HG03378 (cell line): Measurements from ENCODE around the gene SHISA6.

Source experiments
- ATAC-seq: cut with Tn5 transposase; IDR thresholded peaks from one replicate; pipeline ENCODE4 v1.9.1; 2021; ENCODE audit warnings: mild to moderate bottlenecking, moderate library complexity; ENCODE audit not compliant: unreplicated experiment

Gene SHISA6

DNA sequence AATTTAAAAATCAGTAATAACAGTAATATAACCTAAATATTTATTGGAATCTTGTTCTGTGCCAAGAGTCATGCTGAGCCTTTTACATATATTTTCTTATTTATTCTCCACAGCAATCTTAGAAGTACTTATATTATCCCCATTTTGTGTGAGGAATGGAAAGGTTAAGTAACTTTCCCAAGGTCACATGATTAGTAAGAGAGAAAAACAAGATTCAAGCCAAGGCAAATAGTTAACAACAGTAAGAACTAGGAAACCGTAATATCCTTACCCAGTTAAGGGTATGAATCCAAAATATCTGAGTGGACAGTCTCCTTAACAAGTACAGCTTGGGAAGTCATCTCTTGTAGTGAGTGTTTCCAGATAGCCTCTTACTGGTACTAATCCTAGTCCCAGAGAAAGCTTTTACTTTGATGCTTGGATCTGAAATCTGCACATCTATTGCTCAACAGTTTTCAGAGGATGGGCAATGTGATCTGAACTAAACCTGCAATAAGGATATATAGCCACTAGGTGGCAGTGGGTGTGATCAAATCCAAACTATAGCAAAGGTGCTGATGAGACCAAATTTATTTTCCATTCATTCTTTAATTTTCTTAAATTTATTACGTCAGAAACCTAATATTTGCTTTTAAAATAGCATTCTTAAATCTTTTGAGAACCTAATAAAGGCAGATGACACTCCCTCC is 23.3 kb downstream of the SHISA6 start:
- no peak for ATAC-seq

DNA sequence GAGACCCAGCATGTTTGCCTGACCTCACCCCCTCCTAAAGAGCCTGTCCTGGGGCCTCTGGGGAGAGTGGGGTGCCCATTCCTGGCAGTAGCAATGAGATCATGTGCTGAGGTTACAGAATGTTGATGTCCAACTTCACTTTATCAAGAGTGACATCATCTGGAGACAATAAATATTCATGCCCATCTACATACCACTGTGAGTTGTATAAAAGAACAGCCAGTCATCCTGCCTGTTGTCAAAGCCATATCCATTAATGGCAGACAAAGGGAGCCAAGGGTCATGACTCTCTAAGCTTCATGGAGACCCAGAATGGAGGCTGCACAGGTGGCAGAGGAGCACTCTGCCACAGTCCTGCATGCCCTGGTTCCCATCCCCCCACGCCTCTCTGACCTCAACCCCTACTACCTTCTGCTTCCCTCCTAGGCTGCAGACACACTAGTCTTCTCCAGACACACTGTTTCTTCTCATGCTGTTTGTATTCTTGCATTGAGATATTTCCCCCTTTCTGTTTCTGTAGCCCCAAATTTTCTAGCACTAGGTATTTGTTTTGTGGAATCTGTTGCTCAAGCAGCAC is 27.1 kb downstream of the SHISA6 start:
- no peak for ATAC-seq

DNA sequence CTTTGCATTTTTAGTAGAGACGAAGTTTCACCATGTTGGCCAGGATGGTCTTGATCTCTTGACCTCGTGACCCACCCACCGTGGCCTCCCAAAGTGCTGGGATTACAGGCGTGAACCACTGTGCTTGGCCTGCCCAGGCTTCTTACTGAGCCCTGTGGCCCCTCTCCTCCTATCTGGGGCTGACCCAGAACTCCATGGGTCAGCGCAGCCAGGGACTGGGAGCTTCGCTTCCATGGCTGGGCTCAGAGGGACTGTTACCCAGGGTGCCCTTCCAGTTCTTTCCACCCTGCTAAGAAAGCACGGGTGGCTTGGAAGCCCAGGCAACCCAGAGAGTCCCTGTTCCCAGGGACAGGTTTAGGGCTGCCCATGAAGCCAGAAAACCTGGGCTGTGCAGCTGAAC is 28.2 kb downstream of the SHISA6 start:
- no peak for ATAC-seq

DNA sequence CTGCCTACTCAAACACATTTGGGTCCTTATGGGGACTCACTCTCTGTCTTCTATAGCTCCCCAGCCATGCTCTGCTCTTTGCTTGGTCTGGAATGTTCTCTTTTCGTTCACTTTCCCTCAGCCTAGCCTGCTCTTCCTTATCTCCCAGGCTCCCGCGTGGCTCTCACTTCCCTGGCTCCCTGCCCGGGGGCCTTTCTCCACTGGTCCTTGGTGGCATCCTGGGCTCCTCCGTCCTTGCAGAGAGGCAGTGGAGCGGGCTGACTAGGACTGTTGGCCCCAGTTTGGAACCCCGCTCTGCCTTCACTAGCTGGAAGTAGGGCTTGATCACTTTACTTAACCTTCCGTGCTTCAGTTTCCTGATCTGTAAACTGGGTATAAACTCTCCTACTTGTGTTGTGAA is 31.2 kb downstream of the SHISA6 start:
- no peak for ATAC-seq

DNA sequence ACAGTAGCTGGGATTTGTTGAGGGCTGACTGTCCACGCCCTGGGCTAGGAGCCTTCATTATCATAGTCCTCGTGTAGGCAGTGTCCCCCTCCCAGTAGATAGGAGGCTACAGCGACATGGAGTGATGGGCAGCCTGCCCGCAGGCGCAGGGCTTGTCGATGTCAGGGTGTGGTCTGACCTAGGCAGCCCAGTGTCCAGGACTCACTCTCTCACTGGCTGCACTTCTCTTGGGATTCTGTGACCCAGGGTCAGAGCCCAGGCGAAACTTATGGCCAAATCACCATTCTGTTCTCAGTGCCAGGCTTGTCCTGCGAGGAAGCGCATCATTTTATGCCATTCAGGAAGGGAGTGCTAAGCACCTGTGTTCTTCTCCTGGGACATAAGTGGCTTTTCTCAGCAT is 32.6 kb downstream of the SHISA6 start:
- no peak for ATAC-seq

DNA sequence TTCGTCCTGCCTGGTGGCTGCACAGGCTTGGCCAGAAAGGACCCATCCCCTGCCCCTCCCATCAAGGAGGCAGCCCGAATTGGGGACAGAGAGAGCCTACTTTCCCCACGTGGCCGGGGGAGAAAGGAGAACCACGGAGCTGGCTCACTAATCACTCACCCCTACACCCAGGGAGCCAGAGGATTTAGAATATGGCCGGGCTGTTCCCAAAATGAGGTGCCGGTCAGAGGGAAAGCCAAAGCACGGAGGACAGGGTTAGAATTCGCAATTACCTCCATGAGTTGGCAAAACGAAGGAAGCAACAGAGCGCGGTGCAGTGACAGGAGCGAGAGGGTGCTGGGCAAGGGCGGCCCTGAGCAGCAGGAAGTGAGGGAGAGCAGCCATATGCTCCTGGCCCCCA is 33.1 kb downstream of the SHISA6 start:
- no peak for ATAC-seq

DNA sequence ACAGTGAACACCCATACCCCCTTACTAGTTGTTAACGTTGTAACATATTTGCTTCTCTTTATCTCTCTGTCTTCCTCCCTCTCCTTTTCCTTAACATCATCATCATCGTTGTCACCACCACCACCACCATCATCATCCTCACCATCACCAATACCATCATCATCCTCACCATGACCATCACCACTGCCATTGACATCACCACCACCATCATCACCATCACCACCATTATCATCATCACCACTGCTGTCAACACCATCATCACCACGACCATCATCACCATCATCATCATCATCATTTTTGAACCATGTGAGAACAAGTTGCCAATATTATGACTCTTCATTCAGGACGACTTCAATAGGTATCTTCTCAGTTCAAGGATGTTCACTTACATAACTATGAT is 35.5 kb downstream of the SHISA6 start:
- no peak for ATAC-seq

DNA sequence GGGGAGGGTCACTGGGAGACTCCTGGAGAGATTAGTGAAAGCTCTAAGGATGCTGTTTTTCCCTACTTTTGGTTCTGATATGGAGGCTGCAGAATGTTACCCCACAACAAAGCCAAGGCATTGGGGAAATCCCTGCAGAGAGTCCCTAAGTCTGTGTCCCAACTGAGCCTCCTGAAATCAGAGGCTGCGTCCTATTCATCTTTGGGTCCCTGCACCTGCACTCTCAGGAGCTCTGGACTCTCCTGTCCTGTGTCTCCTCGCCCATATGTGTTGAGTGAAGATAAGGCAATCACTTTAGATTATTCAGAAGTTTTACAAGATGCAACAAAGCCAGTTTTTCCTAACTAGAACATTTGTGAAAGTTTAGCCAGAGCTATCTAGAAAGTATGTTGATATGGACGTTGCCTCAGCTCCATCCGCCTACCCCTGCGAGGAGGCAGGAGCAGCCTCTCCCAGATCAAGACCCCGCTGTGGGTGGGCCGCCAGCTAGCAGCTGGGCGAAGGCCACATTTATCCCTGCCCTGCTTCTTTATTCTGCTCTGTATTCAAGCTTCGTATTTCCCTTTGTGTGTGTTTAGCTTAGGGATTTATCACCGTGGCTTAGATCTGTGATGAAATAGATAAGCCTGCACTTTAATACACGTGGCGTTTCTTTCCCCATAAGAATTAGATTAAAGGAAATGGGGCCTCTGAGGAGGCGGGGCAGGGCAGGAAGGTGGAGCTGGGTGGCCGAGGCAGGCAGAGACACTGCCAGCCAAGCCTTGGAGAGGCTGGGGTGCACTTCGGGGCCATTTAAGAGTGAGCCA is 37.4 kb downstream of the SHISA6 start:
- ATAC-seq: no peak

DNA sequence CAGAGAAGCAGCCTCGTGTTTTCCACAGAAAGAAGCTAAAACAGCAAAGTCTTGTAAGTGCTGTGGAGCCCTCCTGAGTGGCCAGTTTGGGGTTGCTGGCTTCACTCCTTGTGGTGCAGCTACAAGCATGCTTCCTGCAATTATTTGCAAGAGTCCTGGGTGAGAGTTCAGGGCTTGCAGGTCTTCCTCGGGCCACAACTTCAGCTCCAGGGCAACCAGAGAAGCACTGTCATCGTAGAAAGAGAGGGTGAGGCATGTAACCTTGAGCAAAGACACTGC is 37.9 kb downstream of the SHISA6 start:
- no peak for ATAC-seq

DNA sequence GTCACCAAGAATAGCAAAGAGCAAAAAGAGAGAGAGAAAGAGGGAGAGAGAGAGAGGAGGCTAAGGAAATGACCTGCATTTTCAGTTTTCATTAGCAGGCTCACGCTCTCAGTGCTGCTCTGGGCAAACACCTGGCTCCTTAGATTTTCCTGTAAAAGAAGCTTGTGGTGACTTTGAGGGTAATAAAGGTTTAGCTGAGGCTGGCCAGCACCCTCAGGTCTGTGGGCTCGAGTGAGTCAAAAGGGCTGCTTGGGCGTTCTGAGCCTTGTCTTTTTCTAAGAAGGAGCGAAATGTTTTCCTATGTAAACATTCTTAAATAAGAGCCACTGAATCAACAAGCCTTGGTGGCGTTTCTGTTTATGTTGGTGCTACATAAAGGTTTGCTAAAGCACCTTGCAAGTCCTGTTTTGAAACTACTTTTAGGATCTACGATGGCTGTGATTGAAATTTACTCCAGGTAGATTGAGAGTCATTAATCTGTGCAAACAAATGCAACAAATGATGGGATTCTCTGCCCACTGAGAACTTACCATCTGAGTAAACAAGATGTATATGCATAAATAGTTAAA is 38.8 kb downstream of the SHISA6 start:
- ATAC-seq: no peak

DNA sequence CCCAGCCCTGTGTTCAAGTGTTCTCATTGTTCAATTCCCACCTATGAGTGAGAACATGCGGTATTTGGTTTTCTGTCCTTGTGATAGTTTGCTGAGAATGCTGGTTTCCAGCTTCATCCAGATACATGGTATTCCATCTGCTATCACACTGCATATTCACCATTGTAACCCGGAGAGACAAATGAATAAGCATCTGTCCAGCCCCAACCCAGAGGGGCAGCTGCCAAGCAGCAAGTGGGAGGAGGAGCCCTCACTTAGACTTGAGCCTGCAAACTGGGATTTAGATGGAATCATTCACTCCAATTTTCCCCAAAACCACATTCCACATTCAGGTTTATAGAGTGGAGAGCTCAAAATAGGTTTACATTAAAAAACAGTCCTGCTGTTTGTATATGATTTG is 41.6 kb downstream of the SHISA6 start:
- no peak for ATAC-seq

DNA sequence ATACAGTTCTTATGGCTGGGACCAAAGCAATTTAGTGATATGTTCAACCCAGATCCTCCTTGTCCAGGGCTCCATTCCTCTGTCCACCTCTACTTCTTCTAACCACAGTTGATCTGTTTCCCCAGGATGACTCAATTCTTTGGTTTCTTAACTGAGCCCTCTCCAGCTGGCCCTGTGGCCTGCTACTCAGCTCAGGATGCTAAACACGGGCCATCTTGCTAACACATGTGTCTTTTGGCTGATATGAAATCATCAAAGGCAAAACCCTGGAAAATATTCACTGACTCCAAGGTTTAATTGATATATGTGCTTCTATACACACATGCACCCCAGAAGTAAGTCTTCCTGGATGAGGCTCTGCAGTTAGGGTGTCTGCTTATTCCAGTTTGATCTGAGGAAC is 43.8 kb downstream of the SHISA6 start:
- no peak for ATAC-seq

DNA sequence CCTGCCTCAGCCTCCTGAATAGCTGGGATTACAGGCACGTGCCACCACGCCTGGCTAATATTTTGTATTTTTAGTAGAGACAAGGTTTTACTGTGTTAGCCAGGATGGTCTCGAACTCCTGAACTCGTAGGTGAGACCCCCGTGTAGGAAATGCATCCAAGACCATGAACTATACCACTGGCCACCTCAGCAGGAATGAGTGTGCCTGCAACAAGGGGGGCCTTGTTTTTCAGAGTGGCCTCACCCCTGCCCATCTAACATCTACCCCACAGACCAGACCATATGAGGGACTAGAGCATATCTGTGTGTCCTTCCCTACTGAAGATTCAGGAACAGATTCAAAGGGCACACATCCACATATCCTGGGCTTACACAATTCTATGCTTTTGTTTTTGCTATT is 44.9 kb downstream of the SHISA6 start:
- ATAC-seq: no peak

DNA sequence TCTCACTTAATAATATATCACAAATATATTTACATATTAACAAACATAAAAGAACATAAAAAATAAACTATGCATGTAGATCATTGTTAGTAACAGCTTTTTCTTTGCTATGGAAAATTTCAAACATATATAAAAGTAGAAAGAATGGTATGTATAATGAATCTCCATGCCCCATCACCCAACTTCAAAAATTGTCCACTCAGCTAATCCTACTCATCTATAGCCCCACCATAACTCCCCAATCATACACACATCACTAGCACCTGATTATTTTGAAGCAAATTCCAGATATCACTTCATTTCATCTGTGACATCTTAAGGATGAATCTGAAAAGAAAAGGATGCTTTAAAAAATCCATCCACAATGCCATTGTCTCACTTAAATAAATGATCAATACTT is 46.8 kb downstream of the SHISA6 start:
- no peak for ATAC-seq

DNA sequence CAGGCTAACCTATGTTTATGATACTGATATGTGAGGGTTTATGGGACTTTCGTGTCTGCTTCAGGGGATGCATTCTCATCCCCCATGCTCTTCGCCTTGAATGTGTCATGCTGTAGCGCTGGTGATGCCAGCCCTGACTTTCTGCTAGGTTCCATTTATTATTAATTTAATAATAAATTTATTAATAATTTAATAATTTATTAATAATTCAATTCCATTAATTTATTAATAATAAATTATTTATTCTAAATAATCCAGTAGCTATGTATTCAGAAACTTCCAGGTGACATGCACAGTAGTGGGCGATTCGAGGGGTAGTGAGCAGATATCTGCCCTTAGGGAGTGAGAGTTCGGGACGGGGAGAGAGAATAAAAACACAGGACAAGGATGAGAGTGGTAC is 49.8 kb downstream of the SHISA6 start:
- ATAC-seq: no peak

DNA sequence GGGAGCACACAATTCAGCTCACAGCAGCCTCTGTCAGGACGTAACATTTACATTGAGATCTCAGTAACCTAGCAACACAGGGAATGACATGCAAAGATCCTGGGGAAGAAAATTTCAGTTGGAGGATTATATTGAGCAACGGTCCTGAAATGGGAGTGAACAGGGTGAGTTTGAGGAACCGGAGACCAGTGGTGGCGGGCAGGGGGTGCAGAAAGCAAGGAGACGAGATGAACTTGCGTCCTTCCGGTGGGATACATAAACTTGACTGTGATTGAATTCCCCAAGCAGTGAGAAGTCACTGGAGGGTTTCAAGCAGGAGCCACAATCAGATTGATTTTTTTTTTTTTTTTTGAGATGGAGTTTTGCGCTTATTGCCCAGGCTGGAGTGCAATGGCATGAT is 51.5 kb downstream of the SHISA6 start:
- ATAC-seq: no peak

DNA sequence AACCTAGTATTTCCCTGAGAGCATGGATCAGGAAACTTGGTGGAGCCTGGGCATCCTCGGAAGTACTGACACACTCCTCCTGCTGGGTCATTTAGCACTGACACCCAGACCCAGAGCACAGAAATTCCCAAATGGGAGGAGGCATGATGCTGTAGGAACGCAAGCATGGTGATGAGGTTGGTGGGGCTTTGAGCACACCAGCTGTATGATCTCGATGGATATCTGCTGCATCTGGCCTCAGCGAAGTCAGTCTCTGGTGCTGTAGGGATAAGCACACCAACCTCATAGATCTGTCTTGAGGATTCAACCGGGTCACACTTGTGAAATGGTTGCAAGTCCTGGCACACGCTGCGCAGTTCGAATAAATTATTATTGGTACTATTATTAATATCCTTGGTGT is 52.5 kb downstream of the SHISA6 start:
- ATAC-seq: no peak

DNA sequence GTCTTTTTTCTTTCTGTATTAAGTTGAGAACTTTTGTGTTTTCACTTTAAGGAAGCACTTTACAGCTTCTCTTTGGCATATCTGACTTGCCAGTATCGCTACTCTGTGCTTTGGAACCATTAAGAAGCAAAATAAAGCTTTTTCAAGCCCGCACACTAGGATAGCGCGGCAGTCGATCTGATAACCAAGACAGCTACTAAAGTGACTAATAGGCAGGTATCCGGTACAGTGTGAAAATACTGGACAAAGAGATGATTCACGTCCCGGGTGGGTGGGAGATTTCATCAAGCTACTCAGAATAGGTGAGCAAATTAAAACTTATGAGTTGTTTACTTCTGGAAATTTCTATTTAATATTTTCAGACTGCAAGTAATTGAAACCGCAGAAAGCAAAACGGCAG is 53.8 kb downstream of the SHISA6 start:
- ATAC-seq: no peak

DNA sequence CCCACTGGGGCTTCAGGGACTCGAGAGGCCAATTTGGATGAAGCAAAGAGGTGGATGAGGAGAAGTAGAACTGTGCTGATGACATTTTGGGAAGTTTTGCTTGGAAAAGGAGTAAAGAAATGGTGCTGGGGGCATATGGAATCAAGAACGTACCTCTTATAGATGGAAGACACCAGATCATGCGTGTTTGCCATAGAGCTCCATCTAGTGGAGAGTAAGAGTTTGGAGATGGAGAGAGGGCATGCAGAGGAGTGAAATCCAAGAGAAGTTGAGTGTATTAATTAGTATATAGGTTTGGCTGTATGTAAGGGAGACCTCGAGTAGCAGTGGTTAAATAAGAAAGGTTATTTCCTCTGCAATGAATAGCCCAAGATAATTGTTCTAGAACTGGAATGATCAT is 56.0 kb downstream of the SHISA6 start:
- no peak for ATAC-seq

DNA sequence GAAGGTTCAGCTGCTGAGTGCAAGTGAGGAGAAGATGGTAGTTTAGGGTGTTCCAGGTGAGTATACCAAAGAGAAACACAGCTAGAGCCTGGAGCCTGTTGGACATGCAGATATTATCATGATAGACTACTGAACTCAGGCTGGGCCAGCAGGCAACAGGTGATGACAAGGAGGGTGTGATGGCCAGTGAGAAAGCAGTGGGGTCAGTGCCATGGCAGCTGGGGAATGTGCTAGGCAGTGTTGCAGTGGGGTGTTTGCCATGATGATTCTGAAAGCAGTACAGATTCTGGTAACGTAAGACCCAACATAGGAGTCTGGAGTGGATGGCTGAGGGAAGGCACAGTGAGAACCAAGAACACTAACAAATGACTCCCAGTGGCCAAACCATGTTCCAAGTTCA is 57.4 kb downstream of the SHISA6 start:
- no peak for ATAC-seq

DNA sequence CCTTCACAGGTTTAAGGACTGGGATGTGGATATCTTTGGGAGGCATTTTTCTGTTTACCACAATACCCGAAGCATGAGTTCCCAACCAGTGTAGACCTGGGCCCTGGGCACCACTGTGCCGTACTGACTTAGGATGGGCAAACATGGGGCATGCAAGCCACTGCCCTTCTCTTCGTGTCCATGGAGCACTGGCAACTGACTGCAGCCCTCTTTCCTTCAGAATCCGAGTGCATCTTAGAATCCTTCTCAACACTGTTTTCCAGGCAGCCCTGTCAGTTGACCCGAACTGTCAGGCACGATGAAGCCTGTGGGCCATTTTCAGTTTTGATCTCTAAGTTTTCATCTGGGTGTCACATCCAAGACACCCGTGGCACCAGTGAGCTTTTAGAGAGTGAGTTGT is 59.2 kb downstream of the SHISA6 start:
- no peak for ATAC-seq

DNA sequence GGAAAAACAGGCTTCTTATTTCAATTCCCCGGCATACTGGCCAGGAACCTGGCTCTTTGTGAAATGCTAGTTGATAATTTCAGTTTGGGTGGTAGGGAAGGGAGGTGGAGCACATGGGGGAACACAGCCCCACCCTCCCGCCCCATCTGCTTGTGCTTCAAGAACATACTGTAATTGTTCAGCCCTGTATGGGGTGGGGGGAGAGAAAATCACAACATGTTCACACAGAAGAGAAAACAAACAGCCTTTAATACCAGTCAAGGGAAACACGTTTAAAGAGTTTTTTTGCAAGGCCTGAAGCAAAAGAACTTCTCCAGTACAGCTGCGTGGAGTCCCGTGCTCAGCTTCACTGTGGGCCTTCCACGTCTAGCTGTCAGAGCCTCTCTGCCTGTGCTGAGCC is 59.7 kb downstream of the SHISA6 start:
- no peak for ATAC-seq
